NCI-H1417 treated with DMSO at 0.1 percent for 48 hours (cell line): Measurements from ENCODE around the gene EXOSC6.
"Not testable (repeated sequence)": the region's sequence is repeated elsewhere in the genome, so short reads cannot be mapped to it uniquely, and the experiment has no call there.

ENCODE experiments used
- DNase-seq: peaks from one replicate; lab custom pipeline; 2025; lab: John Stamatoyannopoulos, UW

The EXOSC6 gene

GRCh38 chr16:70254965-70255286, 3.2 kb upstream of the EXOSC6 start:
- DNase-seq: no peak

DNA sequence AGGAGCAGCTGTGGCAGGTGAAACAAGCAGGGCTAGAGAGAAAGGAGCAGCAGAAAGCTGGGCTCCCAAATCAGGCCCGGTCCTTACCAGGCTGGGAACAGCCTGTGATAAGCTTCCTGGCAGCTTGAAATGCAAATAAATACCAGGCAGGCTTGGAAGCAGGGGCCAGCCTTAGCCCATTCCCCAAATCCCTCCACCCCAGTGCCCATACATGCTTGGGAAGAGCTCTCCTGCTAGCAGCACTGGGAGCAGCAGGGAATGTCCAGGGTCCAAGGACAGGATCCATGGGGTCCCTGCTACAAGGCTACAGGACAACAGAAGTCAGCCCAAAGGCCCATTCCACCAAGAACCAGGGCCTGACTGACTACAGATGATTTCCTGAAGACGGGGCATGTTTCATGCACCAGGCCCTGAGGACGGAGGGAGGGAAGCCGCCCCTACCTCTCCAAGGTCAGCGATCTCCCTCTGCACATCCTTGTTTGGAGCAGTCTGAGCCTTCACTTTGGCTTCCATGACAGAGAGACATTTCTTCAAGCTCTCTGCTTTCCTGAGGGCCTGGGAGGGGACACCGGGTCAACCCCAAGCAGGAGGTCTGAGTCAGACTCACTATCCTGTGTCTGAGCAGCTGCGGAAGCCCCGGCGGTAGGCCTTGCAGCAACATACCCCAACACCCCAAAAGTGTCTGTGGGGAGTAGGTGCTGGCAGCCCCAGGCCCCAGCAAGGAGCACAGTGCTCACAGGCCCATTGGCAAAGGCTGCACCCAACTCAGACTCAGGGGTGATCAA, 2.6 kb upstream of the EXOSC6 start:
- no peak for DNase-seq

DNA sequence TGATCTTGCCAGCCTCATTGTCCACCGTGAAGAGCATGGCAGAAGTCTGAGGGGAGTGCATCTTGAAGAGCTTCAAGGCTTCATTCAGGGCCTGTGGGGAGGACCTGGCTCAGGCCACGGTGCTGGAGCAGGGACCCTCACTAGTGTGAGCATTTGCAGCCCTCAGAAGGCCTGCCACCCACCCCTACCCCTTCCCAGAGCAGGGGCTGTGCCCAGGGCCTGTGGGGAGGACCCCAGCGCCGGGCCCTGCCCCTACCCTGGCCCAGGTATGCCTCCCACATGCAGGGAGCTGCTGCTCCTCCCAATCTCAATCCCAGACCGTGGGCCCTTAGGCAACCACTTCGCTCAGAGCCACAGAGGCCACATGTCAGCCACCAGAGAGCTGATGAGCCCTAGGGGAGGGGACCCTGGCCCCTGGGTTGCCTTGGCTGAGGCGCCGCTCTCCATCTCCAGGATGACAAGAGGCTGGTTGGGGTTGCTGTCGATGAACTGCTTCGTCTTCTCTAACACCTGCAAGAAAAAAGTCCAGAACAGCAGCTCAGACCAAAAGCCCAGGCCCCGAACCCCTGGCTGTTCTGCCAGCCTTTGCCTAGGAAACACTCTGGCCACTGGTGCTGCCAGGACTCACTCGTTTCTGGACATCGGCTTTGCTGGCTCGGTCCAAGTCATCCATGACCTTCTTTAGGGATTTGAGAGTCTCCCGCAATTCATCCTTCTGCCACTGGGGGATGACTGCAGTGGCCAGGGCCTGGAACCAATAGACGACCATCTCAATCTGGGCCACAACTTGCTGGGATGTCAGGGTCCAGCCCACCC, 1.8 kb upstream of the EXOSC6 start:
- no peak for DNase-seq

DNA sequence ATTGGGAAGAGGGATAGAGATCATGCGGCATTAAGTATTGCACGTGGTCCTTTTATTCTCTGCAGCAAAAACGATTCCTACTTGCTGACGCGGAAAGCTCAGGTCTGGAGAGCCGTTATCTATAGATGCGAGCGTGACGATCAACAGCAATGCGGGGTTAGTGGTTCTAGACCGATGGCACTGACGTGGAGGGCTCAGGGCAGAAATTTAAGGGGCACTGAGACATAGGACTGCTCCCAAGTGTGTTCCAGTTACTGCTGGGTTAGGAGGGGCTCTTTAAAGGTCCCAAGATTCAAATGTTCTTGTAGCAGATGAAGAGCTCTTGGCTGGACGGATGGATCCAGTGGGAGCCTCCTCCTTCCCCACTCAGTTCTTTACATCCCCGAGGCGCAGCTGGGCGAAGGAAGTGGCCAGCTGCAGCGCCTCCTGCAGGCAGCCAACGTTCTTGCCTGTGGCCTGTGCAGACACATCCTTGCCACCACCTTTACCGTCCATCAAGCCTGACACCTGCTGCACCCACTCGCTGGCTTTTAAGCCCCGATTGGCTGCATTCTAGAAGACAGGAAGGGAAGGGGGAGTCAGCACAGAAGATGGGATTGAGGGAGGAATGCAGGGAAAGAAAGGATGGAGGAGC, 732 bp upstream of the EXOSC6 start:
- no peak for DNase-seq

GRCh38 chr16:70250748-70251628, 752 bp downstream of the EXOSC6 start:
- DNase-seq: no peak

DNA sequence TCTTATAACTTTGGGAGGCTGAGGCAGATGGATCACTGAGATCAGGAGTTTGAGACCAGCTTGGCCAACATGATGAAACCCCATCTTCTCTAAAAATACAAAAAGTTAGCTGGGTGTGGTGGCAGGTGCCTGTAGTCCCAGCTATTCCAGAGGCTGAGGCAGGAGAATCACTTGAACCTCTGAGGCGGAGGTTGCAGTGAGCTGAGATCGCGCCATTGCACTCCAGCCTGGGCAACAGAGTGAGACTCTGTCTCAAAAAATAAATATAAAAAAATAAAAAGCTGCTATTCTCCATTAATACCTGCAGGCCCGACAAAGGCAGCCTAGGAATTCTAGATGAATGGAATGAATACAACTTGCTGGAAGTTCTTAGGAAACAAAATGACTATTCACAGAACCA, 2.0 kb downstream of the EXOSC6 start:
- DNase-seq: not testable (repeated sequence)

DNA sequence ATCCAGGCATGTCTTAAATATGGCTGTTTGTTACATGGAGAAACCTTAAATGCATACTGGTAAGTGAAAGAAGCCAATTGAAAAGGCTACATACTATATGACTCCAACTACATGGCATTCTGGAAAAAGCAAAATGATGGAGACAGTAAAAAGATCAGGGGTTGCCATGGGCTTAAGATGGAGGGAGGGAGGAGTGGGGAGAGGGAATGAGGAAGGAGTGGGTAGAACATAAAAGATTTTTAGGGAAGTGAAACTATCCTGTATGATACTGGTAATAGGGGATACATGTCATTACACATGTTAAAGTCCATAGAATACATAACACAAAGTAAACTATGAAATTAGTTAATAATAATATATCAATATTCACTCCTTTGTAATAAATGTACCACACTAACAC, 13.0 kb downstream of the EXOSC6 start:
- DNase-seq: not testable (repeated sequence)

DNA sequence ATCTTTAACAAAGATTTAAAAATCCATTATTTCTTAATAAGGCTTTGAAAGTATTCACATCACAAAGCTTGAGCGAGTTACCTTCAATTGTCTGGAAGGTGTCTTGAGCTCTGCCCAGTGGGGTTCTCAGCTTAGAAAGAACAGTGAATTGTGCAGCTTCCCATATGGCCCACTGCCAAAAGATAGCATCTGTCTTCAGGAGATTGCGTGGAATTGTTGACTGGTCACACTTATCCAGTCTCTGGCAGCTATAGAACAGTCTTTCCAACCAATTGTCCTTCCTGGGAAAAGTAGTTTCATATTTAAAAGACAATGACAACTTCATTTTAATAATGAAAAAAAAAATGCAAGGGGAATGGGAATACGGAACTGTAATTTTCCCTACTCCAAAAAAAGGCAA, 19.9 kb downstream of the EXOSC6 start:
- not testable (repeated sequence) for DNase-seq

DNA sequence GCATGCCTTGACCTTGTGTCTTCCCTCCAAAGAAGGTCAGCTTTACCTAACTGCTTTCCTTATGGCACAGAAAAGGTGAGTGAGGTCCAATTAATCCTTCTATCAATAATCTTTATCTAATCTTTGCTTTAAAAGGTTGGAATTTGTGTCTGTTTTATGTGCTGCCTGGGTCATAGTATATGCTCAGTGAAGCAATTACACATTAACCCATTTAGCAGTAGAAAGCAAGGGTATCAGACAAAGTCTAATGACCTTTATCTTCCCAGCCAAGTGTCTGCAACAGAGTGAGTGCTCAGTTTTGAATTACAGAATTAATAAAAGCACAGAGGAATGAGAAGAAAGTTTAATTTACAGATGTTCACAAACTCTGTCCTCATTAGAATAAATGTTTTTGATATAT, 25.7 kb downstream of the EXOSC6 start:
- DNase-seq: not testable (repeated sequence)

DNA sequence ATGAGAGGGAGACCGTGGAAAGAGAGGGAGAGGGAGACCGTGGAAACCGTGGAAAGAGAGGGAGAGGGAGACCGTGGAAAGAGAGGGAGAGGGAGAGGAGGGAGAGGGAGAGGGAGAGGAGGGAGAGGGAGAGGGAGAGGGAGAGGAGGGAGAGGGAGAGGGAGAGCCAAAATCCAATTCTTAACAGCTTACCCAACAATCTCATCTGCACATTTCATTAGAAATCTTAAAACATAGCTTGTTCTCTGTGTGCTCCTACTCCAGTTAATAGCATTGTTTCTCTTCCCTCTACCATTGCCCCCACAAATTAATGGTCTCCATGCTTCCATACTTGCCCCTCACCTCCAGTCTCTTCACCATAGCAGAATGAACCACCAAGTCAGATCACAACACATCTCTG, 26.3 kb downstream of the EXOSC6 start:
- not testable (repeated sequence) for DNase-seq

- not testable (repeated sequence) for DNase-seq
Observed at GRCh38 chr16:70224645-70225044, 27.1 kb downstream of the EXOSC6 start.

GRCh38 chr16:70223971-70224513, 27.7 kb downstream of the EXOSC6 start:
- DNase-seq: not testable (repeated sequence)

DNA sequence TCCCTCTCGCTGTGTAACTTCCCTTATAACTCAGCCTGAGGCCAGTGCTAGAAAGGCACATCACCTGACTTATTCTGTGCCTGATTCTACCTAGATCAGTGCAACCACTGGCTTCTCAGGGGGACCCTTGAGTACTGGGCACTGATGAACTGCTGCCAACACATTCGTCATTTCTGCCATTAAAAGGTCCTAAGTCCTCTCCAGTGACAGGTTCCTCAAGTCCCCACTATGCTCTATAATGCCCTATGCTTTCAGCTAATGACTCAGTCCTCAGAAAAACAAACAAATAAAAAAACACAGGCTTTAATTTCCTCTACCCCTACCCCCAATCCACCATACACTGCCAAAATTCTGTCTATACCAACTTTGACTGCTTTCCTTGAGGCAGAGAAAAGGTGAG, 28.5 kb downstream of the EXOSC6 start:
- DNase-seq: not testable (repeated sequence)

DNA sequence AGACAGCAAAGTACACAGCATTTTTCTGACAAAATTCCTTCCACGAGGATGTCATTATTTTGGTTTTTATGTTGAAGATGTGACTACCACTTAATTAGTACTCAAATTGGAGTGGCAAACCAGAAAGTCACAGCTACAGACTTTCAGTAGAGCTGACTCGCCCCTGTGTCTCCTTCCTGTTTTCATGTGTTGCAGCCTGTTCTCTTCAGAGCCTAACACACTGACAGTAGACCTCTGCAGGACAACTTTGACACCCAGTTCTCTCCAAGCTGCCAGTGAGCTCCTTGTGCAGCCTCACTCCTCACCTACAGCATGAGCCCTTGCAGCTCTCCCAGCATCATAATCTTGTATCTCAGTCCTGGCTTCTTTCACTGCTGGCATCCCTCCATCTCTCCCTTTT, 29.2 kb downstream of the EXOSC6 start:
- not testable (repeated sequence) for DNase-seq

- DNase-seq: not testable (repeated sequence)
Observed at GRCh38 chr16:70218586-70218985, 33.2 kb downstream of the EXOSC6 start.

DNA sequence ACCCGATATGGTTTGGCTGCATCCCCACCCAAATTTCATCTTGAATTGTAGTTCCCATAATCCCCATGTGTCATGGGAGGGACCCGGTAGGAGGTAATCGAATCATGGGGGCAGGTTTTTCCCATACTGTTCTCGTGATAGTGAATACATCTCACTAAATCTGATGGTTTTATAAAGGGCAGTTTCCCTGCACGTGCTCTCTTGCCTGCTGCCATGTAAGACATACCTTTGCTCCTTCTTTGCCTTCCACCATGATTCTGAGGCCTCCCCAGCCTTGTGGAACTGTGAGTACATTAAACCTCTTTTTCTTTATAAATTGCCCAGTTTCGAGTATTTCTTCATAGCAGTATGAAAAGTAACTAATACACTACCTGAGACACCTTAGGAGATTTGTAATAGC, 45.4 kb downstream of the EXOSC6 start:
- DNase-seq: not testable (repeated sequence)

GRCh38 chr16:70204668-70205405, 46.9 kb downstream of the EXOSC6 start:
- DNase-seq: not testable (repeated sequence)

DNA sequence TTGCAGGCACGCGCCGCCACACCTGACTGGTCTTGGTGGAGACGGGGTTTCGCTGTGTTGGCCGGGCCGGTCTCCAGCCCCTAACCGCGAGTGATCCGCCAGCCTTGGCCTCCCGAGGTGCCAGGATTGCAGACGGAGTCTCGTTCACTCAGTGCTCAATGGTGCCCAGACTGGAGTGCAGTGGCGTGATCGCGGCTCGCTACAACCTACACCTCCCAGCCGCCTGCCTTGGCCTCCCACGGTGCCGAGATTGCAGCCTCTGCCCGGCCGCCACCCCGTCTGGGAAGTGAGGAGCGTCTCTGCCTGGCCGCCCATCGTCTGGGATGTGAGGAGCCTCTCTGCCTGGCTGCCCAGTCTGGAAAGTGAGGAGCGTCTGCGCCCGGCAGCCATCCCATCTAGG, 47.7 kb downstream of the EXOSC6 start:
- not testable (repeated sequence) for DNase-seq

DNA sequence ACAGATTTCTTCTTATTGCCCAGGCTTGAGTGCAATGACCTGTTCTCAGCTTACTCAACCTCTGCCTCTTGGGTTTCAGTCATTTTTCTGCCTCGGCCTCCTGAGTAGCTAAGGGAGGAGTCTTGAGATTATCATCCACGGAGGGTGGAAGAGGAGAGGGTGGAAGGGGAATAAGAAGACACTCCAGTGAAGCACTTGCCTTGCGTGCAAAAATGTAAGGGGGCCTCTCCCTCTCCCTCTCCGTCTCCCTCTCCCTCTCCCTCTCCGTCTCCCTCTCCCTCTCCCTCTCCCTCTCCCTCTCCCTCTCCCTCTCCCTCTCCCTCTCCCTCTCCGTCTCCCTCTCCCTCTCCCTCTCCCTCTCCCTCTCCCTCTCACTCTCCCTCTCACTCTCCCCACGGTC, 48.2 kb downstream of the EXOSC6 start:
- DNase-seq: not testable (repeated sequence)

DNA sequence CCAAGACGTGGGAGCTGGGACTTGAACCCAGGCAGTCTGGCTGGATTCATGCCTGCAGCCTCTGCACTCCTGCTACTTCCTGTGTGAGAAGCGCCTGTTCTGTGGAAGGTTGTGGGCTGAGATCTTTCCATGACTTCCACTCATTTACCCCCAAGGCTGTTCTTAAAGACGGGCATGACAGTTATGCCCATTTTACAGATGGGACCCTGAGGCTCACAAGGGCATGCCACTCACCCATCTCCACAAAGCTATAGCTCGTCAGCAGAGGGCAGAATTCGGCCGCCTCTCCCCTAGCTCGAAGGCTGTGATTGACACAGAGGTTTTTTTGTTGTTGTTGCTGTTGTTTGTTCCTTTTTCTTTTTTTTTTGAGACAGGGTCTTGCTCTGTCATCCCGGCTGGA, 51.7 kb downstream of the EXOSC6 start:
- not testable (repeated sequence) for DNase-seq

DNA sequence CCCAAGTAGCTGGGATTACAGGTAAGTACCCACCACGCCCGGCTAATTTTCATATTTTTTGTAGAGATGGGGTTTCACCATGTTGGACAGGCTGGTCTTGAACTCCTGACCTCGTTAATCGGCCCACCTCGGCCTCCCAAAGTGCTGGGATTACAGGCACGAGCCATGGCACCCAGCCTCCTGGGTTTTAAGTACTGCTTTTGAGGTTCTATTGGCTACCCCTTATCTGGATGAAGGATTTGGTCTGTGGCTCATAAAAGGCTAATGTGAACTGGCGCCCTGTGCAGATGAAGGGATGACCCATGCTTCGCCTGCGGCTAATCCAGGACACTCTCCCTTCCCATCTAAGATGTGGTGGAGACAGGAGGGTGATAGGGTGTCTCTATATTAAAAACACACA, 52.6 kb downstream of the EXOSC6 start:
- DNase-seq: not testable (repeated sequence)
